ENCODE data around the gene MYOZ2. TPM values are rescaled to one million over a fixed set of nuclear protein-coding genes. Genes with fewer than 3 reads are reported as not detected.
A peak's percentile ranks its signal among the peaks of the same experiment; 100 is the strongest.

Gene MYOZ2
- total RNA-seq, 1 donor from 2014 or later = not detected

DNA sequence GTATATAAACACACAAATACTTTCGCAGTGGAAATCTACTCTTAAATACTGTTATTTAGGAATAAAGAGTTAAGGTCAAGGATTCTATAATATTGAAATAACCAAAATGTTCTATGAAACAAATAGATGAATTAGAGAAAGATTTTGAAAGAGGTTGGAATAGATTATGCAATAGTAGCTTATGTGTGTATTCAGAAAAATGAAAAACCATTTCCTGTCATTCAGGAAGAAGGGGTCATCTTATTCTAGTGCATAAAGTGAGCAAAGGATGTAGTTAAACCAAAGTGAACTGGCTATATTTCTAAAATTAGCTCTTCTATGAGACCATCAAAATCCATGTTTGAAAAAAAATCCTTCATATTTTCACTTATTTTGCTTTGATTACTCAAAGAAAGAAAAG lies 30.0 kb upstream of the MYOZ2 start:
- Mint-ChIP-seq H3K36me3 (ENCODE audit: low read depth, unreplicated experiment) (no peaks in the 10 kb centered on the region), H3K27ac (ENCODE audit: unreplicated experiment) (no peak overlapping the region), H3K4me3 (ENCODE audit: unreplicated experiment) (no peak overlapping the region), H3K4me1 (ENCODE audit: unreplicated experiment) (peaks cover 17% of the 10 kb centered on the region), H3K27me3 (ENCODE audit: unreplicated experiment) (peaks cover 2% of the 10 kb centered on the region), H3K9me3 (ENCODE audit: unreplicated experiment) (no peaks in the 10 kb centered on the region)
- TF ChIP-seq, protein P1, sequence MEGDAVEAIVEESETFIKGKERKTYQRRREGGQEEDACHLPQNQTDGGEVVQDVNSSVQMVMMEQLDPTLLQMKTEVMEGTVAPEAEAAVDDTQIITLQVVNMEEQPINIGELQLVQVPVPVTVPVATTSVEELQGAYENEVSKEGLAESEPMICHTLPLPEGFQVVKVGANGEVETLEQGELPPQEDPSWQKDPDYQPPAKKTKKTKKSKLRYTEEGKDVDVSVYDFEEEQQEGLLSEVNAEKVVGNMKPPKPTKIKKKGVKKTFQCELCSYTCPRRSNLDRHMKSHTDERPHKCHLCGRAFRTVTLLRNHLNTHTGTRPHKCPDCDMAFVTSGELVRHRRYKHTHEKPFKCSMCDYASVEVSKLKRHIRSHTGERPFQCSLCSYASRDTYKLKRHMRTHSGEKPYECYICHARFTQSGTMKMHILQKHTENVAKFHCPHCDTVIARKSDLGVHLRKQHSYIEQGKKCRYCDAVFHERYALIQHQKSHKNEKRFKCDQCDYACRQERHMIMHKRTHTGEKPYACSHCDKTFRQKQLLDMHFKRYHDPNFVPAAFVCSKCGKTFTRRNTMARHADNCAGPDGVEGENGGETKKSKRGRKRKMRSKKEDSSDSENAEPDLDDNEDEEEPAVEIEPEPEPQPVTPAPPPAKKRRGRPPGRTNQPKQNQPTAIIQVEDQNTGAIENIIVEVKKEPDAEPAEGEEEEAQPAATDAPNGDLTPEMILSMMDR (IDR thresholded peaks at IDR 0.05; ENCODE audit: unreplicated experiment) = no peak
- no peak for DNase-seq (ENCODE audit: low spot score)

DNA sequence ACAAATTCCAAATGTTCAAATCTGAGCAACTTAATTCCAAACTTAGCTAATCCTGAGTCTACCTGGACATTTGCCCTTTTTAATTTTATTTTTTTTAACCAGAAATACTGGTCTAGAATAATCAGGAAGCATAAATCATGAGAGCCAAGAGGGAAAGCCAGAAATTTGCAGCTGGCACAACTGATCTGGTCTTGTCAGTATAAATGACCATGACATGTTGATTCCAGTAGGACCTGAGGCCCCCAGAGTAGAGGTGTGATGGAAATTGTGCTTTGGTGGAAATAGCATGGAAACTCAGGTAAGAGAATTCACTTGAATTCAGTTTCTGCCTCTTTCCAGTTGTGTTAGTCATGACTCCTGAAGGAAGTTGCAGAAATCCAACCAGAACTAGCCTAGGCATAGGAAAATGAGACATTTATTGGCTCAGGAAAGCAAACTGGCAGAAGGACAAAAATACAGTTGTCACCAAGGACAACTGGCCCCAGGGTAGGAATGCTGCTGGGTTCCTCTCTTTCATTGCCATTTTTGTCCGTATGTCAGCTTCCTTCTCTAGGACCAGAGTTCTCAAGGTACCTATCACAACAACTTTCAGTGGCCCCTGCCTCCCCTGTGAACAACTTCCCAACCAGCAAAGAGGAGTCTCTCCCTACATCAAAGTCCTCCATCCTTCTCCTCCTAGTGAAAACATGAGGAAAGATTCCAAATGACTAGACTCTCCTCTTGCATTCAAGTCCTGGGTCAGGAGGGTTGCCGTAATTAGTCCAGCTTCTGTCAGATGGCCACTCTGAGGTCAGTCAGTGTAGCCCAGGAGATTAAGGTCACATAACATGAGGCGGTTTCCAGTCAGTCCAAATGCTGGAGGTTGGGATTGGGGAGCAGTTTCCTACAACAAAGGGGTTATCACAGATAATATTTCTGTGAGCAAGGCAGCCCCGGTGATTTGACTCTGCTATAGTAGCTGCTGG lies 29.3 kb upstream of the MYOZ2 start:
- no peak for DNase-seq (ENCODE audit: low spot score)
- peak overlapping the region; percentile 52 for H3K27ac Mint-ChIP-seq (ENCODE audit: unreplicated experiment)
- peaks cover 20% of the 10 kb centered on the region for H3K4me1 Mint-ChIP-seq (ENCODE audit: unreplicated experiment)
- TF ChIP-seq, protein P1 (IDR thresholded peaks at IDR 0.05; ENCODE audit: unreplicated experiment) = no peak
- no peaks in the 10 kb centered on the region for H3K9me3 Mint-ChIP-seq (ENCODE audit: unreplicated experiment)
- no peaks in the 10 kb centered on the region for H3K36me3 Mint-ChIP-seq (ENCODE audit: low read depth, unreplicated experiment)
- peaks cover 2% of the 10 kb centered on the region for H3K27me3 Mint-ChIP-seq (ENCODE audit: unreplicated experiment)
- H3K4me3 Mint-ChIP-seq (ENCODE audit: unreplicated experiment) = no peak overlapping the region

DNA sequence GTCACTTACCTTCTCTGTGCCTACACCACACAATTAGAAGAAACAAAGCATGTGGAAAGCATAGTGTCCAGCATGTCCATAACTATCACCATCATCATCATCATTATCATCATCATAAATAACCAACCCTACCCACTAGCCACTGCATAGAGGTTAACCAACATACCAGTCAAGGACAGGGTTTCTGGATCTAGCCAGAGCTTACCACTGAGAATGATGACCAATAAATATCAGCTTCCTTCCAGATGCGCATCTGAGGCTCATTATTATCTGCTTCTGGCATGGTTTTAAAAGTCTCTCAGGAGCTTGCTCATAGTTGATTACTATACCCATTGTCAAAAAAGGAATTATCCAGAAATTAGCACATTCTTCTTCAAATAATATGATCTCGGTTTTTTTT lies 25.5 kb upstream of the MYOZ2 start:
- Mint-ChIP-seq H3K4me1 (ENCODE audit: unreplicated experiment) (peaks cover 13% of the 10 kb centered on the region), H3K4me3 (ENCODE audit: unreplicated experiment) (no peak overlapping the region), H3K27me3 (ENCODE audit: unreplicated experiment) (no peaks in the 10 kb centered on the region), H3K9me3 (ENCODE audit: unreplicated experiment) (no peaks in the 10 kb centered on the region), H3K27ac (ENCODE audit: unreplicated experiment) (no peak overlapping the region), H3K36me3 (ENCODE audit: low read depth, unreplicated experiment) (no peaks in the 10 kb centered on the region)
- DNase-seq (ENCODE audit: low spot score) = no peak
- TF ChIP-seq, protein P1 (IDR thresholded peaks at IDR 0.05; ENCODE audit: unreplicated experiment) = no peak

DNA sequence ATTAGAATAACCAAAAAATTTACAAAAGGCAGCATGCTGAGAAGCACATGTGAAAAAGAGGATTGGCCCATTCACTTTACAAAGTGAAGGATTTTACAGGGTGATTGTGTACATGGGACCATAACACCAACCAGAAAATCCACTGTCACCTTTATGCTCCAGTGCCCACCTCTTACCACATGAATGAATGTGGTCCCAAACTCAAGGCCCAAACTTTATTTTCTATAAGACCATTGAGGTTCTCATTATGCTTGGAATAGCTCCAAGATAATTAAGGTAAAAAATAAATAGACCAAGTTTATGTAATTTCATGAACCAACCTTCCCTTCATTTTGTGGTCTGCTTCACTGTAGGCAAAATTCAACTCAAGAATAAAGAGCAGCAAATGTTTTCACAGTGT lies 24.3 kb upstream of the MYOZ2 start:
- no peak overlapping the region for H3K4me3 Mint-ChIP-seq (ENCODE audit: unreplicated experiment)
- no peak for DNase-seq (ENCODE audit: low spot score)
- H3K27ac Mint-ChIP-seq (ENCODE audit: unreplicated experiment) = peak overlapping the region; percentile 55
- TF ChIP-seq, protein P1 (IDR thresholded peaks at IDR 0.05; ENCODE audit: unreplicated experiment) = no peak
- H3K9me3 Mint-ChIP-seq (ENCODE audit: unreplicated experiment) = no peaks in the 10 kb centered on the region
- peaks cover 20% of the 10 kb centered on the region for H3K4me1 Mint-ChIP-seq (ENCODE audit: unreplicated experiment)
- H3K27me3 Mint-ChIP-seq (ENCODE audit: unreplicated experiment) = no peaks in the 10 kb centered on the region
- H3K36me3 Mint-ChIP-seq (ENCODE audit: low read depth, unreplicated experiment) = no peaks in the 10 kb centered on the region

DNA sequence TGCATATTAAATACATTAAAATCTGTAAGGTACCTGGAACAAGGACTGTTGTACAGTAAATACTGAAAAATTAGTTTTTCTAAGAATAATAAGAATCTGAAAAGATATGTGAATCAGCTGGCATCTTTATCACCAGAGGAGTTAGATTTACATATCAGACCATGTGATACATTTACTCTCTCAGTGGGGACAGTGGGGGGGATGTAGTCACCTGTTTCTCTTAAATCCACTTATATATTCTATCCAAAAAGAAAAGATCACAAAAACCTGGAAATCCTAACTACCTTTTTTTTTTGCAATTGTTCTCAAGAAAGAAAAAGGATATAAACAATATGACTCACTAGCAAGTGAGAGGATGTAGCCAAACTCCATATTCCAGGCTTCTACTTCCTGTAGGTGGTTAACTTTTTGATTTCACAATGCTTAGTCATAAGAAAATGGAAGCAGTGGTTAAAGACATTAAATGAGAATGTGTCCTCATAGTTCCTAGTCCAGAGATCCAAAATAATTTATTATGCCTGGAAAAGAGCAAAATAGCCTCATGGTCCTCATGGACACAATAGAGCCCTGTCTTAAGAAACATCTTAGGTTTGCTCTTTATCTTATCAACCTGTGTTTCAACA lies 22.5 kb upstream of the MYOZ2 start:
- Mint-ChIP-seq H3K9me3 (ENCODE audit: unreplicated experiment) (no peaks in the 10 kb centered on the region), H3K36me3 (ENCODE audit: low read depth, unreplicated experiment) (no peaks in the 10 kb centered on the region), H3K4me3 (ENCODE audit: unreplicated experiment) (no peak overlapping the region), H3K4me1 (ENCODE audit: unreplicated experiment) (peaks cover 22% of the 10 kb centered on the region), H3K27ac (ENCODE audit: unreplicated experiment) (peak overlapping the region; percentile 68), H3K27me3 (ENCODE audit: unreplicated experiment) (no peaks in the 10 kb centered on the region)
- no peak for DNase-seq (ENCODE audit: low spot score)
- TF ChIP-seq, protein P1 (IDR thresholded peaks at IDR 0.05; ENCODE audit: unreplicated experiment) = no peak
